Neural cell (in vitro differentiated cells): Measurements from ENCODE around the gene OBSCN. TPM values are rescaled to one million over a fixed set of nuclear protein-coding genes. Genes with fewer than 3 reads are reported as not detected.
"Not testable (repeated sequence)": the region's sequence is repeated elsewhere in the genome, so short reads cannot be mapped to it uniquely, and the experiment has no call there.

Source experiments
- H2AFZ ChIP-seq: fragments of 200-600, 300-800 bp; sonication (generic), shearing (Covaris generic); 2 replicates; pipeline ENCODE4 v1.6.0; 2014; ENCODE audit warnings: low read depth, mild to moderate bottlenecking, antibody characterized with exemption, low read length, moderate library complexity
- H3F3A ChIP-seq: fragments of 200-600 bp; shearing (Covaris generic); 2 replicates; pipeline ENCODE4 v1.6.1; 2016; ENCODE audit warnings: mild to moderate bottlenecking, moderate library complexity, mixed read lengths, antibody characterized with exemption, low read length; ENCODE audit not compliant: insufficient read depth, poor library complexity, severe bottlenecking
- H3K27ac ChIP-seq: fragments of 200-600, 300-800 bp; sonication (generic), shearing (Covaris generic); 2 replicates; pipeline ENCODE4 v1.5.1; 2014; ENCODE audit warnings: mild to moderate bottlenecking, low read length, moderate library complexity
- H3K27me3 ChIP-seq: fragments of 300-800, 200-600 bp; sonication (generic), shearing (Covaris generic); 2 replicates; pipeline ENCODE4 v1.6.0; 2014; ENCODE audit warnings: mild to moderate bottlenecking, low read depth, low read length, moderate library complexity; ENCODE audit not compliant: insufficient read depth
- H3K36me3 ChIP-seq: fragments of 300-800, 200-600 bp; sonication (generic), shearing (Covaris generic); 2 replicates; pipeline ENCODE4 v1.5.1; 2014; ENCODE audit warnings: mild to moderate bottlenecking, antibody characterized with exemption, low read length, moderate library complexity; ENCODE audit not compliant: insufficient read depth
- H3K4me2 ChIP-seq: fragments of 300-800, 200-600 bp; sonication (generic), shearing (Covaris generic); 2 replicates; pipeline ENCODE4 v1.6.0; 2014; ENCODE audit warnings: mild to moderate bottlenecking, low read length
- H3K4me3 ChIP-seq: fragments of 300-800, 200-600 bp; sonication (generic), shearing (Covaris generic); 2 replicates; pipeline ENCODE4 v1.5.1; 2014; ENCODE audit warnings: mild to moderate bottlenecking, low read length, moderate library complexity
- H3K79me2 ChIP-seq: fragments of 200-600 bp; shearing (Covaris generic); replicated peaks from 2 replicates; pipeline ENCODE4 v1.6.0; 2014; ENCODE audit warnings: mild to moderate bottlenecking, low read length, moderate library complexity; ENCODE audit not compliant: insufficient read depth
- H3K9ac ChIP-seq: fragments of 300-800, 200-600 bp; sonication (generic), shearing (Covaris generic); 2 replicates; pipeline ENCODE4 v1.6.1; 2016; ENCODE audit warnings: mild to moderate bottlenecking, low read length, mixed read lengths
- H3K9me2 ChIP-seq: fragments of 200-600 bp; shearing (Covaris generic); 2 replicates; pipeline ENCODE4 v1.6.1; 2016; ENCODE audit warnings: mild to moderate bottlenecking, low read length, mixed read lengths; ENCODE audit not compliant: insufficient read depth
- H3K9me3 ChIP-seq: fragments of 200-600, 300-800 bp; sonication (generic), shearing (Covaris generic); 2 replicates; pipeline ENCODE4 v1.6.1; 2016; ENCODE audit warnings: mild to moderate bottlenecking, mixed run types, low read length, moderate library complexity, mixed read lengths
- H4K20me1 ChIP-seq: fragments of 200-600 bp; shearing (Covaris generic); 2 replicates; pipeline ENCODE4 v1.6.1; 2016; ENCODE audit warnings: mild to moderate bottlenecking, mixed run types; ENCODE audit not compliant: insufficient read depth
- CTCF ChIP-seq: fragments of 450-650 bp; IDR thresholded peaks from 2 replicates; pipeline ENCODE4 v1.5.1; 2014; ENCODE audit warnings: antibody characterized with exemption, mild to moderate bottlenecking, moderate library complexity; ENCODE audit not compliant: poor library complexity, severe bottlenecking
- EP300 ChIP-seq: fragments of 450-650 bp; conservative IDR thresholded peaks from 2 replicates; pipeline ENCODE4 v1.6.1; 2014; ENCODE audit warnings: antibody characterized with exemption, mild to moderate bottlenecking, moderate library complexity; ENCODE audit not compliant: poor library complexity, severe bottlenecking
- EZH2 ChIP-seq: fragments of 200-600, 300-800 bp; shearing (Covaris generic), sonication (generic); IDR thresholded peaks from 2 replicates; pipeline ENCODE4 v1.6.1; 2014; ENCODE audit warnings: antibody characterized with exemption, low read length, borderline replicate concordance, mild to moderate bottlenecking; ENCODE audit not compliant: insufficient read depth, poor library complexity, severe bottlenecking
- MXI1 ChIP-seq: fragments of 450-650 bp; conservative IDR thresholded peaks from 2 replicates; pipeline ENCODE4 v1.6.1; 2014; ENCODE audit warnings: antibody characterized with exemption, mild to moderate bottlenecking; ENCODE audit not compliant: poor library complexity, severe bottlenecking
- POLR2AphosphoS5 ChIP-seq: IDR thresholded peaks from 2 replicates; pipeline ENCODE4 v1.6.1; 2012
- RAD21 ChIP-seq: fragments of 450-650 bp; conservative IDR thresholded peaks from 2 replicates; pipeline ENCODE4 v1.6.1; 2014; ENCODE audit warnings: antibody characterized with exemption, mild to moderate bottlenecking, moderate library complexity
- REST ChIP-seq: IDR thresholded peaks from 2 replicates; pipeline ENCODE4 v1.6.1; 2012; ENCODE audit warnings: borderline replicate concordance
- SMC3 ChIP-seq: fragments of 450-650 bp; conservative IDR thresholded peaks from 2 replicates; pipeline ENCODE4 v1.6.1; 2014; ENCODE audit warnings: antibody characterized with exemption, mild to moderate bottlenecking, moderate library complexity; ENCODE audit not compliant: poor library complexity
- TAF1 ChIP-seq: IDR thresholded peaks from 2 replicates; pipeline ENCODE4 v1.6.1; 2012; ENCODE audit warnings: low read depth
- polyA plus RNA-seq: library from polyadenylated mRNA; depleted of rRNA; stranded (reverse); fragments of >200 nt; gene quantifications from 2 replicates; pipeline ENCODE4 v1.2.3, GENCODE V29; 2014

The OBSCN gene
- polyA plus RNA-seq, 1 donor from 2014 or later: 7.2 TPM

GRCh38 chr1:228242409-228242808, 34.6 kb downstream of the OBSCN start:
- Histone ChIP-seq H3F3A (no peaks in the 10 kb centered on the region), H3K9ac (no peak overlapping the region), H3K9me2 (no peaks in the 10 kb centered on the region), H3K27ac (no peak overlapping the region), H2AFZ (no peak overlapping the region), H3K27me3 (no peaks in the 10 kb centered on the region), H3K79me2 (no peaks in the 10 kb centered on the region), H3K36me3 (peaks cover 5% of the 10 kb centered on the region), H3K4me3 (no peak overlapping the region), H3K4me2 (no peak overlapping the region), H3K9me3 (peaks cover 29% of the 10 kb centered on the region), H4K20me1 (no peaks in the 10 kb centered on the region)
- no peak for TF ChIP-seq EZH2
- no peak for TF ChIP-seq MXI1
- TF ChIP-seq CTCF: no peak
- TF ChIP-seq EP300: no peak
- no peak for TF ChIP-seq POLR2AphosphoS5
- no peak for TF ChIP-seq SMC3
- TF ChIP-seq TAF1: no peak
- TF ChIP-seq RAD21: no peak

- Histone ChIP-seq H3F3A (no peaks in the 10 kb centered on the region), H3K79me2 (no peaks in the 10 kb centered on the region), H3K4me2 (no peak overlapping the region), H3K4me3 (no peak overlapping the region), H2AFZ (no peak overlapping the region), H3K9me3 (peaks cover 29% of the 10 kb centered on the region), H3K9me2 (no peaks in the 10 kb centered on the region), H3K36me3 (peaks cover 5% of the 10 kb centered on the region), H3K27ac (no peak overlapping the region), H3K27me3 (no peaks in the 10 kb centered on the region), H3K9ac (no peak overlapping the region), H4K20me1 (no peaks in the 10 kb centered on the region)
- TF ChIP-seq CTCF (no peak), EZH2 (no peak), POLR2AphosphoS5 (no peak), RAD21 (no peak), EP300 (no peak), TAF1 (no peak), SMC3 (no peak), MXI1 (no peak), REST (no peak)
Measured at GRCh38 chr1:228243093-228243492, 35.2 kb downstream of the OBSCN start.

GRCh38 chr1:228243989-228244388, 36.1 kb downstream of the OBSCN start:
- H3K9ac ChIP-seq, H4K20me1 ChIP-seq, H3K9me2 ChIP-seq, H3K27ac ChIP-seq, H3K27me3 ChIP-seq, H3K4me3 ChIP-seq, H3K4me2 ChIP-seq, H3F3A ChIP-seq, H3K36me3 ChIP-seq, H2AFZ ChIP-seq, H3K79me2 ChIP-seq: not testable (repeated sequence)
- peaks cover 29% of the 10 kb centered on the region for H3K9me3 ChIP-seq
